Epithelial cell of esophagus (primary cell): ENCODE data around the gene ZNF205.
"Not testable (repeated sequence)": the region's sequence is repeated elsewhere in the genome, so short reads cannot be mapped to it uniquely, and the experiment has no call there.

Experiments
- DNase-seq: peaks from one replicate; pipeline ENCODE4 v3.0.0; 2010; ENCODE audit warnings: low read depth
- H3K4me3 ChIP-seq: 2 replicates; pipeline ENCODE4 v1.5.1; 2011; ENCODE audit warnings: mild to moderate bottlenecking, low read length, control low read depth
- TF ChIP-seq, protein P1 (sequence below): IDR thresholded peaks from 2 replicates; pipeline ENCODE4 v1.5.1; 2011; ENCODE audit warnings: low read depth, mild to moderate bottlenecking, low read length, control low read depth, inconsistent platforms; ENCODE audit not compliant: insufficient read depth; ENCODE audit errors: missing control alignments

Gene ZNF205

DNA sequence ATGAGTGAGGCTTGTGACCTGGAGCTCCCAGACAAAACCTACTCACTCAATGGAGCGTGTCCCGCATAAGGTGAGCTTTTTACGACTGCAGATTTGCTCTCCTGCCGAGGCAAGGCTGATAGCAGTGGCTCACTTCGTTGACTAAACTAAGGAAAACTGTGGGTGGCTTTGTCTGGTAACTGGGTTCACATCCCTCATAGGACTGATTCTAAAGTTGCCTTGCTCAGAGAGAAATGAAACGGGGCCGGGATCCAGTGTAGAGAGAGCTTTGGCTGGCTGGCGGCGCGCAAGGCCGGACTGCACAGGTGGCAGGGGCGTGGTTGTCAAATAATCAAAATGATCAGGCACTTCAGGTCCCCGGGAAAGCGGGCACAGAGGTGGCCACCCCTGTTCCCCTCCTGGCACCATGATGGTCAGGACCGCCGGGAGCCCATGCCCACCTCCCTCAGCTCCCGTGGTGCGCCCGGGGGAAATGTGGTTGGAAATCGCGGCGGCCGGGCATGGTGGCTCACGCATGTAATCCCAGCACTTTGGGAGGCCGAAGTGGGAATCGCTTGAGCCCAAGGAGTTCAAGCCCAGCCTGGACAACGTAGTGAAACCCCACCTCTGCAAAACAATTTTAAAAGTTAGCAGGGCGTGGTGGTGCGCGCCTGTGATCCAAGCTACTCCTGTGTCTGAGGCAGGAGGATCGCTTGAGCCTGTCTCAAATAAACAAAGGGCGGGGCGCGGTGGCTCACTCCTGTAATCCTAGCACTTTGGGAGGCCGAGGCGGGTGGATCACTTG, 49.0 kb downstream of the ZNF205 start:
- no peak for DNase-seq
- TF ChIP-seq, protein P1, sequence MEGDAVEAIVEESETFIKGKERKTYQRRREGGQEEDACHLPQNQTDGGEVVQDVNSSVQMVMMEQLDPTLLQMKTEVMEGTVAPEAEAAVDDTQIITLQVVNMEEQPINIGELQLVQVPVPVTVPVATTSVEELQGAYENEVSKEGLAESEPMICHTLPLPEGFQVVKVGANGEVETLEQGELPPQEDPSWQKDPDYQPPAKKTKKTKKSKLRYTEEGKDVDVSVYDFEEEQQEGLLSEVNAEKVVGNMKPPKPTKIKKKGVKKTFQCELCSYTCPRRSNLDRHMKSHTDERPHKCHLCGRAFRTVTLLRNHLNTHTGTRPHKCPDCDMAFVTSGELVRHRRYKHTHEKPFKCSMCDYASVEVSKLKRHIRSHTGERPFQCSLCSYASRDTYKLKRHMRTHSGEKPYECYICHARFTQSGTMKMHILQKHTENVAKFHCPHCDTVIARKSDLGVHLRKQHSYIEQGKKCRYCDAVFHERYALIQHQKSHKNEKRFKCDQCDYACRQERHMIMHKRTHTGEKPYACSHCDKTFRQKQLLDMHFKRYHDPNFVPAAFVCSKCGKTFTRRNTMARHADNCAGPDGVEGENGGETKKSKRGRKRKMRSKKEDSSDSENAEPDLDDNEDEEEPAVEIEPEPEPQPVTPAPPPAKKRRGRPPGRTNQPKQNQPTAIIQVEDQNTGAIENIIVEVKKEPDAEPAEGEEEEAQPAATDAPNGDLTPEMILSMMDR = no peak
- H3K4me3 ChIP-seq = no peak overlapping the region

DNA sequence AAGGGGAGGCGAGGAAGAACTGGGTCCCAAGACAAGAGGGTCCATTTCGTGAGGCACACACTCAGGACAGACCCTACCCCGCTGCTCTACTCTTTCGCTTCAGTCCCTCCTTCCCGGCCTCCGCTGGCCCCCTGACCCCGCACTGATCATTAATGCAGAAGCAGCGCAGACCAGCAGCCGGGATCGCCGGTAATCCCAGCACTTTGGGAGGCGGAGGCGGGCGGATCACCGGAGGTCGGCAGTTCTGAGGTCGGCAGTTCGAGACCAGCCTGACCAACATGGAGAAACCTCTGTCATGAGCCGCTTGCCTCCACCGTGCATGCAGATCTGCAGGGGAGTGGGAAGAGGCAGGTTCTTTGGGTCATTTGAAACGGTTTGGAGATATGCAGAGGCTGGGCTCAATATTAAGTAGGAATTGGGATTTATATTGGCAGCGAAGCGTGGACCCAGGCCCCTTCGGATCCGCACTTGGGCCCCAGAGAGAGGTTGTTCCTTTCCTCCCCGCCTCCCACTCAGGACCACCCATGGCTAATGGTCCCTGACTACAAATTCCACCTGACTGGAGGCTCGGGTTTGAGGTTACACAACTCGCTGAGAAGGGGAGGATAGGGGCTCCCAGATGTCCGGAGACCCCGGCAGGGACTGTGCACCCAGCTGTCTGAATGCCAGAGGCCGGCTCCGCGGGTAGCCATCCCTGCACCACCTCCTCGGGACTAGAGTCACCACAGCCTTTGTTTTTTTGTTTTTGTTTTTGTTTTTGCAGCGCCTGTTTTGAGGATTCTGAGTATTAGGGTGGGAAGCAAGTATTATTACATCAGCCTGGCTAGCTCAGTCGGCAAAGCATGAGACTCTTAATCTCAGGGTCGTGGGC, 52.0 kb downstream of the ZNF205 start:
- H3K4me3 ChIP-seq = no peak overlapping the region
- no peak for DNase-seq
- TF ChIP-seq, protein P1 = no peak

DNA sequence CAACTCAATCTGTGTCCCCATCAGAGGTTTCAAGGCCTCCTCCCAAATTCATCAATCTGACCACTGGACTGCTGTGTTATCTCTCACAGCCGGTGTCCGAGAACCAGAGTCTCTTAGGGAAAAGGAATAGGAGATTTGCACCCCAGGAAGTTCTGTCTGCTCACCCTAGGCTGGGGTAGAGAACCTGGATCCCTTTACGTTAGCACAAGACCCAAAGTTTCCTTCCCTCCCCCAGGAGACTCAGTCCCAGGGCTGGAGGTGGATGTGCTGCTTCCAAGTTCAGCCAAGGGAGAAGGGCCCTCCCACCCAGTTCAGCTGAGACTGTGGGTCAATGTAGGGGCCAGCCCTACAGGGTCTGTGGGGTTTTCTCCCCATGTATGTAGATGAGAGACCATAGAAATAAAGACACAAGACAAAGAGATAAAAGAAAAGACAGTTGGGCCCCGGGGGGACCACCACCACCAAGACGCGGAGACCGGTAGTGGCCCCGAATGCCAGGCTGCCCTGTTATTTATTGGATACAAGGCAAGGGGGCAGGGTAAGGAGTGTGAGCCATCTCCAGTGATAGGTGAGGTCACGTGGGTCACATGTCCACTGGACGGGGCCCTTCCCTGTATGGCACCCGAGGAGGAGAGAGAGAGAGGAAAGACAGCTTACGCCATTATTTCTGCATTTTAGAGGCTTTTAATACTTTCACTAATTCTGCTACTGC, 52.9 kb downstream of the ZNF205 start:
- TF ChIP-seq, protein P1 = no peak
- DNase-seq = no peak
- no peak overlapping the region for H3K4me3 ChIP-seq

DNA sequence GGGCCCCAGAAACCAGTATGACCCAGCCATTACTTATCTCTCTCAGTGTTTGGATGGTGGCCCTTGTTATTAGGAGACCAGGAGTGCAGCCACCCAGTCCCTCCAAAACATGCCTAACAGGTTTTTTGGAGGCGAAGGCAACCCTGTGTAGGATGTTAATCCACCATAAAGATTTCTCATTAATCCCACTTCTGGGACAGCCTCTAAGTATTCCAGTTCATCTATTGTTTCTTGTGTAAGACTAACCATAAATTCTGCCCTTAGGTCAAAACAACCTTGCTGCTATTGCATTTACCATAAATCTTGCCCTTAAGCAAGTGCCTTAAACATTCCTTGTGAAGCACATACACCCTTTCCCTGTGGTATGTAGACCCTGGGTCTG, 54.1 kb downstream of the ZNF205 start:
- TF ChIP-seq, protein P1 = no peak
- no peak overlapping the region for H3K4me3 ChIP-seq
- no peak for DNase-seq

DNA sequence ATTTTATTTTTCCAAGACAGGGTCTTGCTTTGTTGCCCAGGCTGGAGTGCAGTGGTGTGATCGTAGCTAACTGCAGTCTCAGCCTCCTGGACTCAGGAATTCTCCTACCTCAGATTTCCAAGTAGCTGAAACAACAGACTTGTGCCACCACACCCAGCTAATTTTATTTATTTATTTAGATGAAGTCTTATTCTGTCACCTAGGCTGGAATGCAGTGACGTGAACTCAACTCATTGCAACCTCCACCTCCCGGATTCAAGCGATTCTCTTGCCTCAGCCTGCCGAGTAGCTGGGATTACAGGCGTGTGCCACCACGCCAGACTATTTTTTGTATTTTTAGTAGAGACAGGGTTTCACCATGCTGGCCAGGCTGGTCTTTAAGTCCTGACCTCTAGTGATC, 56.3 kb downstream of the ZNF205 start:
- H3K4me3 ChIP-seq = not testable (repeated sequence)
- DNase-seq = peak; percentile 82
